Measurements from ENCODE around the gene TTC29.

Gene TTC29, protein sequence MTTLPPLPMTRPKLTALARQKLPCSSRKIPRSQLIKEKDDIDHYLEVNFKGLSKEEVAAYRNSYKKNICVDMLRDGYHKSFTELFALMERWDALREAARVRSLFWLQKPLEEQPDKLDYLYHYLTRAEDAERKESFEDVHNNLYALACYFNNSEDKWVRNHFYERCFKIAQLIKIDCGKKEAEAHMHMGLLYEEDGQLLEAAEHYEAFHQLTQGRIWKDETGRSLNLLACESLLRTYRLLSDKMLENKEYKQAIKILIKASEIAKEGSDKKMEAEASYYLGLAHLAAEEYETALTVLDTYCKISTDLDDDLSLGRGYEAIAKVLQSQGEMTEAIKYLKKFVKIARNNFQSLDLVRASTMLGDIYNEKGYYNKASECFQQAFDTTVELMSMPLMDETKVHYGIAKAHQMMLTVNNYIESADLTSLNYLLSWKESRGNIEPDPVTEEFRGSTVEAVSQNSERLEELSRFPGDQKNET

DNA sequence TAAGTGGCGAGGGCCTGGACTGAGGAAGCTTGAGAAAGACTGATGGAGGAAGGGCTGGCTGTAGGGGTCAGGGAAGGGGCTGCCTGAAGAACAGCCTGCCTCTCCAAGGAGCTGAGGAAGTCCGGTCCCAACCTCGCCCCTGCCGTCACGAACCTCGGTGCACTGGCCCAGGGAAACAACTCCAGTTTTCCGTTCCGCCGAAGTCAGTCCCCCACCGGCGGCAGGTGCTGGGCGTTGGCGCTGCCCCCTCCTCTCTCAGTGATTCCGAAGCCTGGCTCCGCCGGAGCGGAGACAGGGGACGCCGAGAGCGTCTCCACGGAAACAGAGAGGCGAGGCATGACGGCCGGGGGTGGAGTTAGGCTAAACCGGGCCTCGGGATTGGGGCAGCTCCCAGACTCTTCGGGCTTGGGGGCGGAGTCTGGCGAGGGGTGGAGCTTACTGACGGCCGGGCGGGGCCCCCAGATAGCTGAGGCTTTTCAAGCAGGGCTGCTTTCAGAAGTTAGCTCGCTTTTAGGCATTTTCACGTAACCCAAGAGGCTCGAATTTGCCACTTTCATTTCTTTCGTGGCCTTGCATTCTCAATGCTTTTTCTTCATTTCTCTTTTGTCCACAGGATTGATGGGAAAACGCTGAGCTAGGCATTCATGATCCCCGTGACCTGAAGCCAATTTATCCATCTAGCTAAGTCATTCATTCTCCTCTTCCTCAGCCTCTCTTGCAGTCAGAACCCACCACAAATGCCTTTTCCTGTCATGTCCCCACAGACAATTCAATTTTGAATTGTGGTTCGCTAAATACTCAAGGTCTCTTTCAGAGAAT lies at the start of gene TTC29:
TSS of gene TTC29 (minus strand) at position 309 of the 819 bp plus-strand sequence. CDS start 5,969 bp downstream, outside the sequence.
- DNase-seq: peak; percentile 84

DNA sequence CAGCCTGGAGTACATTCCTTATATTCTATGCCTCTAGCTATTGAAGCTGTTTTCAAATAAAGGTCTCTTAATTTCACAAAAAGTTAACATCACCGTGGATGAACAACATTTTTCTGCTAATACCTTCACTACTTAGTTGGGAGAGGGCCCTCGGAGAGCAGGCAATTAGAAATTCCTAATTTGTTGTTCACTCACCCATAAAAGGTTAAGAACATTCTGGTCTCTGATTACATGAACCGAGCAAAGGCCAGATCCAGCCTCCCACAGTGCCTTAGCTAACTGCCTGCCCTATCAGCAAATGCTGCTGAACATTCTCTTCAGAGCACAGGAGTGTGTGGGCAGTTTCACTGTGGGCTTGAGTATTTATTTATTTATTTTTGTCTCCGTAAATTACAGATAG lies 36.0 kb upstream of the TTC29 start:
- no peak for DNase-seq

DNA sequence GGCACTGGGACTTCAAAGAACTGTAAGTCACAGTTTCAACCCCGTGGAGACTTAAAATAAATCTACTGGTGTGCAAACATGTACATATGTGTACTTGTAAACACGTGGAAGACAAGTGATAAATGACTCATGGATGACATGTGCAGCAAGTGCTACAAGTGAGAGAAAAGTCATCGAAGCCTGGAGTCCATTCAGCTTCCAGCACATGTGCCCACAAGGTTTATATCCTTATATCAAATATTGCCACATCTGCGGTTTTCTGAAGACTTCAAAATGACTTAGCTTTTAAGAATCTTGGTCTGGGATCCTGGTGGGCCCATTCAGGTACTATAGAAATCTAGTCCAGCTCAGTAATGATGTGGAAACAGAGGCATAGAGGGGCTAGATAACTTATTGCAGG lies 33.0 kb upstream of the TTC29 start:
- DNase-seq: no peak

DNA sequence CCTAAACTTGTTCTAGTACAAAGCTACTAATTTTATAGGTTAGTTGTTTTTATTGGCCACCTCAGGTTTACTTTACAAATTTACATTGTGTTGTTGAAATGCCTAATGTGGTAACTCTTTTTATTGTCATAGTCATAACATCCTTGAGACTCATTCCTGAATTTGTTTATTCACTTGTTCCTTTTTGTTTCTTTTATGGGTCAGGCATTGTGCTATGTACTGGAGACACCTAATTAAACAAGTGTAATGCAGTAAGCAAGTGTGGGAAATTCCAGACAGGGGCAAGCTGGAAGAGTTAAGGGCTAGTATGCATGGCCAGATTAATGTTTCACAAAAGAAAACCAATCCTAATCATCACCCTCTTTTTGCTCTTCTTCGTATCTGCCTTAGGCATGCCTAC lies 30.5 kb upstream of the TTC29 start:
- DNase-seq: no peak

DNA sequence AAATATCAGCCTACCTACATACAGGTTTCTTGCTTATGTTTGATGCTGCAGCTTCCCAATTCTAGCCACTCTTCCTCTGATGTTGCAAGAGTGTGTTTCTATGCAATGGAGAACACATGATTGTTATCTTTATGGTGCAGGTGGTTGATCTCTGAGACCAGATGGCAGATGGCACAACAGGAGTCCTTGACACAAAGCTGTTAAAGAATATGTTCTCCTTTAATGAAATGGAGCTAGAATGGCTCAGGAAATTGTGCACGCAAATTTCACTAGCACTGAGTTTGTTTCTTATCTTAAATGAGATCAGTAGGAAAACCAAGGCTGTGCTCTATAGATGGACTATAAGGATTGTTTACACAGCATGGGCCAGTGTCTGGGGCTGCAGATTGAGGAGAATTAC lies 29.9 kb upstream of the TTC29 start:
- DNase-seq: no peak

DNA sequence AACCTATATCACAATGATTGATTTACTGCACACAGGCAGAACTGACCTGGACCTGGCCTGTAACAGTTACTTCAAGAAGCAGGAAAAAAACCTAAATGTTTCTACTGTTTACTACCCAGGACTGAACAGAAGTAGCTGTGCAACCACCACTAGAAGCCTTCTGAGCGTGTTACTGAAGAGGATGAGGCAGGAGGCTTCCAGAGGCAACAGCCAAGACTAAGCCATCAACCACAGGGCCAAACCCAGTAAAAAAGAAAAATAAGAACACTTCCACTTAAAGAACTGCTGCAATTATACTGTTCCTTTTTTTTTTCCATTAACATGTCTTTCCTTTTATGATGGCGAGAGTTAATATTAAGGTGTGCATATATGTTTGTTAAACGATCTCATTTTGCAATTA lies 29.4 kb upstream of the TTC29 start:
- DNase-seq: no peak

DNA sequence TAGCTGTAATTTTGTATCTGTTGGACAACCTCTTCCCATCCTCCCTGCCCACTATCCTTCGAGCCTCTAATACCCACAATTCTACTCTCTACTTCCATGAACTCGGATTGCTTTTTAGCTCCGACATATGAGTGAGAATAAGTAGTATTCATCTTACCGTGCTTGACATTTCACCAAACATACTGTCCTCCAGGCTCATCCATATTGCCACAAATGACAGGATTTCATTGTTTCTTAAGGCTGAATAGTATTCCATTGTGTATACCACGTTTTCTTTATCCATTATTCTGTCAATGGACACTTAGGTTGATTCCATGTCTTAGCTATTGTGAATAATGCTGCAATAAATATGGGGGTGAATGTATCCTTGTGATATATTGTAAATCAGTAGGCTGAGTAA lies 26.4 kb upstream of the TTC29 start:
- DNase-seq: no peak

DNA sequence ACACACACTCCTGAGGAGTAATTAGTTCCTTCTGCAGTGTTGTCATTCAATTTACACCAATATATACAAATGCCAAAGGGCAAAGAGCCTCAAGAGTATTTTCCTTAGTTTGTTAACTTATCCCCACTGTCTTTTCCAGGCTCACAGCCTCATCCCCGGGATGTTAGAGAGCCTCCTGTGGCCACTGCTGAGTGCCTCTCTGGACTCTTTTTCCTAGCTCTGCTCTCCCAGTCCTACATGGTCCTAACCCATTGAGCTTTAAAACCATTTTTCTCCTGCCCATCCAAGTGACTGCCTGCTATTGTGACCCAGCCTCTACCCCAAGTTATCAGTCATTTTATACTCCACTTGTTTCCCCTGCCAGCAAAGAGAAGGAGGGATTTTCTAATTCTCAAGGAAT lies 23.5 kb upstream of the TTC29 start:
- no peak for DNase-seq

DNA sequence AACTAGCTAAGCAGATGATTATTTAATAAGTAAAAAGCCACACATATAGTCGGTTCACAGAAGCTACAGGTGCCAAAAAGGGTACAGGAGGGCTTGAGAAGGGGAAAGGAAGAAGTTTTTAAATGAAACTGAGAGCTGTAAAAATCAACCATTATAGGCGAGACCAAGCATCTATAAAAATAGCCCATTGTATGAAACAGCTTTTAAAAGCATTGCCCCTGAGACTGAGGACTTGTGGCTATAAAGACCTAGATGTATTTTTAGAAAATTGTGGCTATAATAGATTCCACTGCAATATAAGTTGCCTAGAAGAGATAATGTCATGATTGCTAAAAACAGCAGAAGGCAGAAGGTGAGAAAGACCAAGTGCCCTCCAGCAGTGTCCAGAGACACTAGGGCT lies 15.0 kb upstream of the TTC29 start:
- no peak for DNase-seq

DNA sequence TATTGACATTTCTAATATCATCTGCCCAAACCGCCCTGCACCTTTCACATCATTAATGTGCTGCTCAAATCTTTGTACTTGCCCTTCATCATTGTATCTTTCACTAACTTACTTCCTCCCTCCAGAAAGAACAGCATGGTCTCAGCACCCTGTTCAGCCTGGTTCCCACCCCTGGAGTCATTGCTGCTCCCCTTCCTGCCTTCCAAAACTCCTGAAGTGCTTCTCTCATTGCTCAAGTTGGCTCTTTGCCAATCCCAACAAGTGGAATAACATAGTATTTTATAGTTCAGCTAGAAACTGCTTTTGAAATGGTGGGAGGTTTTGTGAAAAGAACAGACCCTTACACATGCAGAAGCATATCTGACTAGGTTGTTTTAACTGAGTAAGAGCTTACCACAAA lies 14.0 kb upstream of the TTC29 start:
- no peak for DNase-seq

DNA sequence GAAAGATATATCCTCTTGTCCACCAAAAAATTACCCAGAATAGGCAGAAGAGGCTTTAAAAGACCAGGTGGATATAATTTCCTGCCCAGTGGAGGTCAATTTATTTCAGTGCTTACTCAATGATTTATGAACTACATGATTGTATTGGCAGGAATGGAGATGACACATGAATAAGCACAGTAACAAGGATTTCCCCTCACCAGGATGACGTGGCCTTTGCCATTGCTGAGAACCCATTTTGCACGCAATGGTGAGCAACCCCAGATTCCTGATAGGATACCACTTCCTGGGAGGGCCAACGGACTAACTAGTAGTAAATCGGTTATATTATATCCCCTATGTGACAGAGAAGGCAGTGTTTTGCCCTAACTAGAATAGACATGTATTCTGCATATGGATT lies 11.6 kb upstream of the TTC29 start:
- no peak for DNase-seq

DNA sequence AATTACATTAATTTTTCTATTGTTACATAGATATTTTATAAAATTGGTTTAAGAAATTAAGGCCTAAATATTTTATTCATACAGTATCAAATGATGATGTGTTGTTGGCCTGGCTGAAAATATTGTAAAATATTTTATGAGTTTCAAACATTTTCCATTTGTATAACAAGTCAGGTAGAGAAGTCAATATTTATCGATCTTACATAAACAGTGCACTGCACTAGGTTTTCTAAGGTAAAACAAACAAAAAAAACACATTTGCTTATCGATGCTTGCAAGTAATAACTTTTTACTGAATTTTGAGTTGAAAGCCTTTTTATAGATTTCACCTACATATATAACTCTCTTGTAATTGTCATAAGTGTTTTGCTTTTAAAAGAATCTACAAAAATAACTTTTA lies 7.2 kb upstream of the TTC29 start:
- no peak for DNase-seq

DNA sequence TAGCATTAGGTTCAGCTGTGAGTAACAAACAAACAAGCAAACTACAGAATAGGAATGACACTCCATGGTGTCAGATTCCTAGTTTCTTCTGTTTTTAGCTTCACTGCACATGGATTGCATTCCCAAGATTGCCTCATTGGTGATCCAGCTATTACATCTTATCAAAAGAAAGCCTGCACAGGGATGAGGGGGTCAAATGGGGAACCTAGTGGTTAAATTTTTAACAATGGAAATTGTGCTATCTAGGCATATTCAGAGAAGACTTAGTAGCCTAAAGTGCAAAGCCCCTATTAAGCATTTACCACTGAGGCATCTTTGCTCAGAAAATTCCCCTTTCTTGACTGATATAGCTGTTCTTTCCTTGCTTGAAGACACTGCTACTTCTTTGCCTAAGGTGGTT lies 3.9 kb upstream of the TTC29 start:
- no peak for DNase-seq

DNA sequence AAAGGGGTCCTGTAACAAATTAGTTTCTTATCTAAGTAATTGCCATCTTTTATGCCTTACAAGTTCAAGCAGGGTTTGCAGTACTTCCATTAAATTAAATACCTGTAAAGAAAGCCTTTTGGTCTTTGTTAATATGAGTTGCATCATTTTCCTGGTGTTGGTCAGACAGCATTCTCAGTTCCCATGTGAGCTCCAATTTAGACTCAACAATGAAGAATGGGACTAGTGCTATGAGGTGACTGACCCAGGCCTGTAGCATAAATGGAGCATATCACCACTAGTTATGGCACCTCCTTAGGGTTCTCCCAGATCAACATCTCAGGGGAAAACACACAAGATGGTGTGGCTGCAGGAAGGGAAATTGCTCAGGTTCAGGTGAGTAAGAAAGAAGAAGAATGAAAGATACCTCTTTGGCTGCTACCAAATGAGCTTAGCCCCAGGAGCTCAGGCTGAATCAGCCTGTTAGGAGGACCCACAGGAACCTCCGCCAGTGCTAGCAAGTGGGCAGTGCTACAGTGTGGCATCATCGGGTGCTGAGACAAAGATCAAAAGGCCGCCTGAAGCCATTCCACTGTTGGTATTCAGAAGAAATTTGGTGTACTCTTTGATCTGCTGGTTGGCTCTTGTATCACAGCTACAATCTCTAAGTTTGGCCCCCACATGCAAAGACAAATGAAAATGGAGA lies 1.8 kb downstream of the TTC29 start:
- no peak for DNase-seq

DNA sequence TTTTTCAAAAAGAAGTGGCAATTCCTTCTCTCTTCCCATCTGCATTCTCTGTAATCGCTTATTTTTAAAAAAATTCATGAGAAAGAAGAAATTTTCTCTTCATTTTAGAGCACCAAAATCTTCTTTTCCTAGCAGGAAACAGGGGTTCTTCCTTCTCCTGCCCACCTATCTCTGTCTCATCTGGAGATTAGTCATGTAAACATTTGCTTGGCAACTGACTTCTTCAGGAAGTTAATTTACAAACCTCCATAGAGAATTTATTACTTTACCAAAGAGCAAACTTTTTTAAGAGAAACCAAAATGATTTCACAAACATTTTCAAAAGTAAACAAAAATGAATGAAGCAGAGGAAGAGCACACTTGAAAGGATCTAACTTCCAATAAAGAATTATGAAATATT lies 13.5 kb downstream of the TTC29 start:
- no peak for DNase-seq

DNA sequence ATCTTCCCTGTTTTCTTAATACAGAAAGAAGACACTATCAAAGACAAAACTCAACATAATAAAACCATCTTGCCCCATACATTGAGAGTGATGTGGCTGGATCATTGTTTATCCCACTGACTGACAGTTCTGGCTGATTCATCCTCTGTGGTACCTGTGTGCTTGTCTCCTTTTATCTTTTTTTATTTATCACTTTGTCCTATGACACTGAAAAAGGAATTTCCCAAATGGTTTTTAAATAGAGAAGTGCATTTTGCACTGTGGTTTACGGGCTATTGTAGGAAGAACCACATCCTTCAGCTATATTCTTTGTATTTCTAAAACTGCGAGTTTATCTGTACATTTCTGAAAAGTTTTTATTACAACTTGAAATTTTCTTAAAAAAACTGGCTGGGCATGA lies 15.0 kb downstream of the TTC29 start:
- DNase-seq: no peak

DNA sequence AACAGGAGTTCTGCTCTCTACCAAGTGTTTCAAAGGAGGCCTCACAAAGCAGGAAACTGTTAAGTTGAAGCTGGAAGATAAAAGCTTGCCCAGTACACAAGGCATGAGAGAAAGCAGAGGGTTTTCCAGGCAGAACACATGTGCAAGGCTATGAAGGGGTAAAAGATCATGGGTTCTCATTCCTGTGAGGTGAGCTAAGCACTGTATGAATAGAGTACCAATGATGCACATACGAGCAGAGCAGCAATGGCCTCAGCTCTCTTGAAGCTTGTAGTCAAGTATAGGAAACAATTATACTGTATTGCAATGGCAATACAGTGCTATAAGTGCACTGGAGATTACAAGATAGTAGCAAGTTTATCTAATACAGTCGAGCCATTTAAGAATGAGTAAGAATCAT lies 18.0 kb downstream of the TTC29 start:
- no peak for DNase-seq

DNA sequence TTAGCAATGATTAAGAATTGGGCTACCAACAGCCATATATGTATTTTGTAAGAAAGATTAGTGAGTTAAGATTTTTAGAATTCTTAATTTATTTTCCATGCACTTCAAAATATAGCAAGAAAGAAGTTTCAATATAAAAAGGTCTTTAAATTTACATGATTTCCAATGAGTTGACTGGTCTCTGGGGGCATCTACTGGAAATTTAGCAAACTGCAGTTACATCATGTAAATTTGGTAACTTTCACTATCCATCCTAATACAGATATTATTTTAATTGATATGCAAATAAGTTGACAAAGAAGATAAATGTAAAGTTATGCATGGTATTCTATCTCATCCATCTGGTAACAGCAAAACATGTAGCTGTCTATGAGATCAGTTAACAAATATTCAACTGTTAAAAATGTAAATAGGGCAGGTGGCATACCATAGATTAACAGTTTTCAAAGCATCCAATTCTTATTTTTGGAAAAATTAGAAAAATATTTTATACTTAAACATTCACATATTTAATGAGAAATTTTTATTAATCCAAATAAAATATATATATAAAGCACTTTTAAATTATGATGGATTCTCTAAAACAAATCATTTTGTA lies 29.1 kb downstream of the TTC29 start:
- DNase-seq: no peak

DNA sequence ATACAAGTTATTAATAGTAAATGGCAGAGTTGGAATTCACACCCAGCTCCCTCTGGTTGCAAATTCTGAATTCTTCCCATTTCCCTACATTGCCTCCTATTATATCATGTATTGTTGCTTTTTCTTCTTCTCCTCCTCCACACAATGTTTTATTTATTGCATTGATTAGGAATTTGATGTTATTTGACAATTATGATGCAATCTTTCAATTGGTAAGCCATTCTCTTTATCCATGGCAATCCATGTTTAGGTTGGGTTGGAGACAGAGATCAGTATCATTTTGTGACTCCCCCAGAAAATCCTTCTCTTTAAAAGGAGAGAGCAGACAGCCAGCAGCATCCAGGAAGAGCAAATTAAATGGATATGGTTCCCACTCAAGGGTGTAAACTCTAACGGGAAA lies 30.5 kb downstream of the TTC29 start:
- DNase-seq: no peak

DNA sequence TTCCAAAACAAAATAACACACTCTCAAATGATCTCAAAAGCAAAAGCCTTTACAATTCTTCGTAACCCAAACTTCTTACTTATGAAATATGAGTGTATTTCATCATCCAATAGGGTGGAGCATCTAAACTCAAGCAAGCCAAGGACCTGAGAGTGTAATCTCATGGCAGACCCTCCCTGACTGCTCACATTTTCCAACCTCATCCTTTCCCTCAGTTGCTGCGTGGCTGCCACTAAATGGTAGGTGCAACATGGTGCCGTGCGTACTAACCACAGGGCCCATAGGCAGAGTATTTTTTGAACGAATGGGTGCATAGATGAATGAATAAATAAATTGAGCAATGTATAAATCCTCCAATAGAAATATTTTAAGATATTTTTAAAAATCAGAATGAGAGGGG lies 45.4 kb downstream of the TTC29 start:
- no peak for DNase-seq

DNA sequence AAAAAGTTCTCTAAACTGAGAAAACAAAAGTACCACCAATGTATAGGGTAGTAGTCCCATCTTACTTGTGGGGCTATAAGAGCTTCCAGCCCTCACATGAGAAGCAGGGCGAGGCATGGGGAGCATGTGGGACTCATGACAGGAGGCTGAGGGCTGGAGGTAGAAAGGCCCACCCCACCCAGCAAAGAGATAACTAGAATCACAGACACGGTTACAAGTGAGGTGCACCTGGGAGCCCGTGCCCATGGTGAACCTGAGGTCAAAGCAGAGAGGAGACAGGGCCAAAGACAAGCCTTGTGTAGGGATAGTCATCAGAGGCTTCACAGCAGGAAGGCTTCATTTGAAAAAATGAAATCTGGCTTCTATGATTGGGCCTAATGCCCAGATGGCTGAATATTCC lies 55.4 kb downstream of the TTC29 start:
- DNase-seq: no peak

DNA sequence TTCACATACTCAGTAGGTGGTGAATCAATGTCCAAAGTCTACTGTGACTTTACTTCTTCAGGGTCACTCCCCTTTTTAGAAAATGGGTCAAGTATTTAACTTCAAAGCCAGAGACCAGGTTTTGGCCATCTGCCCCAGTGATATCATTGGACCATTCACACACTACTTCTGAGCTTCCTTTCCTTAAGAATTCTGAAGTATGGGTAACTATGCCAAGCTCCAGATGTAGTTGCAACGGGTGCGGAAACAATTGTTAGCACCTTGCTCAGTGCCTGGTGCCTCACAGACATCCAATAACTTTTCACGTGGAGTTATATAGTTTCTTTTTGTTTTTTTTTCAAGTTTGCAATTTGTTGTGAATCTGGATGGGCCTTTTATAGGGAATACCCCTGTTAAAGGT lies 62.6 kb downstream of the TTC29 start:
- DNase-seq: no peak

DNA sequence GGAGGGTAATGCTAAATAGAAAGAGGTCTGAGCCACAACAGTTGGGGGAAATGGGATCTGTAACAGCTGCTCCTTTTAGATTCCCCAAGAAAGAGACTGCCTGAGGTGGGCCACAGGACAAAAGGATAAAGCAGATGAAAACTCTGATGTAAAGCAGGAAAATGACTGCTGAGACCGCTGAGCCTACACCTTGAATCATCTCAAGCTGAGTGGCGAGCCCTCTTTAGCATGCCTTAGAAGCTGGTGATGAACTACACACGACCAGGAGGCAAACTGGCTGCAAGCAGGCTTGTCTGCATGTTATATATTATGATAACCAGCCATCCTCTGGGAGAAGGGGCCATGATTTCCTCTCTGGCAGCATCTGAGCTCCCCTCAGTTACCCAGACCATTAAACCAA lies 88.4 kb downstream of the TTC29 start:
- no peak for DNase-seq
